Stomach (tissue), 4 donors: Measurements from ENCODE around the gene CBX2.

Experiments
- EP300 ChIP-seq: sonication (generic); formaldehyde crosslinking; IDR thresholded peaks from one replicate; pipeline ENCODE4 v1.6.1; 2017; ENCODE audit warnings: antibody characterized with exemption
- POLR2A ChIP-seq, 4 donors: fragments of 450-650 bp; IDR thresholded peaks; one replicate each; pipeline ENCODE4 v1.6.1; 2016; ENCODE audit warnings: antibody characterized with exemption in 4 of 4, control low read depth in 2 of 4, mild to moderate bottlenecking in 1 of 4, moderate library complexity in 1 of 4
- POLR2AphosphoS5 ChIP-seq, 3 donors: sonication (generic); formaldehyde crosslinking; IDR thresholded peaks; one replicate each; pipeline ENCODE4 v1.6.1; 2016; ENCODE audit warnings: antibody characterized with exemption in 3 of 3

- TF ChIP-seq POLR2A (IDR thresholded peaks at IDR 0.05) = no peak
- TF ChIP-seq POLR2AphosphoS5 (IDR thresholded peaks at IDR 0.05) = no peak
- TF ChIP-seq EP300 = no peak
Observed at GRCh38 chr17:79830763-79831264, 52.9 kb downstream of the CBX2 start.
